HG03558 (cell line): Measurements from ENCODE around the gene PRKN.

ENCODE experiments used
- ATAC-seq: cut with Tn5 transposase; IDR thresholded peaks from one replicate; pipeline ENCODE4 v1.9.1; 2021; ENCODE audit warnings: moderate number of reproducible peaks; ENCODE audit not compliant: unreplicated experiment; ENCODE audit errors: extremely low read depth

Gene PRKN

GRCh38 chr6:161618831-161619454 is 1108.6 kb downstream of the PRKN start:
- no peak for ATAC-seq

GRCh38 chr6:161613711-161614110 is 1113.9 kb downstream of the PRKN start:
- ATAC-seq: no peak

DNA sequence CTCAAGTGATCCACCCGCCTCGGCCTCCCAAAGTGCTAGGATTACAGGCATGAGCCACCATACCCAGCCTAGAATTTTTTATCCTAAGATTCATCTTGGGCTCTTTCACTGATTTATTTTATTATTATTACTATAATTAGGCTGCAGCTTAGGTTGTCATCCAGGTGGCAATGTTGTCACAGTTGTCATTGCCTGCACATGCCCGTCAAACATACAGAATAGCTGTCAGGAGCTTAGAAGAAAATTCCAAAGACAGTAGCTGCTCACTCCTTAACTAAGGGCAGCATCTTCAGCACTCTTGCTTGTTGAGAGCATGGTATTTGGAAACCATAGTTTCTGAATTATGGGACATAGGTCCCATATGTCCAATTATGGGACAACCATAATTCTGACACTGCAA is 1118.8 kb downstream of the PRKN start:
- ATAC-seq: no peak

- ATAC-seq: no peak
These were observed 1119.8 kb downstream of the PRKN start for GRCh38 chr6:161607696-161608297.

- no peak for ATAC-seq
These were observed 1125.2 kb downstream of the PRKN start for GRCh38 chr6:161602359-161602758.

DNA sequence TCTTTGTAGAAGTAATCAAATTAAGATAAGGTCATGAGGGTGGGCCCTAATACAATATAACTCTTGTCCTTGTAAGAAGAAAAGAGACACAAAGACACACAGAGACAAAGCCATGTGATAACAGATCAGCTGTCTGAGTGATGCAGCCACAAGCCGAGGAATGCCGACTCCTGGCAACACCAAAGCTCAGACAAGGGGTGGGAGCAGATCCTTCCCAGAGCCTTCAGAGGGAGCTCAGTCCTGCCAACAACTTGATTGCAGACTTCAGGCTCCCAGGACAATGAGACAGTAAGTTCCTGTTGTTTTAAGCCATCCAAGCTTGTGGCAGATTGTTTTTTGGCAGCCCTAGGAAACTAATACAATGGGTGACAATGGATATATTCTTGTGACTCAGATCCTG is 1128.7 kb downstream of the PRKN start:
- ATAC-seq: no peak

- no peak for ATAC-seq
These were observed 1130.6 kb downstream of the PRKN start for GRCh38 chr6:161596807-161597520.

DNA sequence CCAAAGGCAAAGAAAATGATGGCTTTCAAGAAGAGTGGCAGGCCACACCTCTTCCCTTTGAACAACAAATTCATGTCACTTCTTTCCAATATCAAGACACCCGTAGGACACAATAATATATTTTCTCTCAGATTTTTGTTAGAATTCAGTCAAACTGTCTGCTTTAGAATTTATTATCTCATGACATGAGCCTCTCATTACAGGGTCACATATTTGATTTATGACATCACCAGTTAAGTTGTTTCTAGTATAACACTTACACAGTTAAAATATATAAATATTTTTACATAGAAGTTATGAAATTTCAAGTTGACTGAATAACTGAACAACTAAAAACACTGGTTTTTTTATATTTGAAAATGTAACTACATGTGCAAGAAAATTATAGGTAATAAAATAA is 1133.2 kb downstream of the PRKN start:
- no peak for ATAC-seq

DNA sequence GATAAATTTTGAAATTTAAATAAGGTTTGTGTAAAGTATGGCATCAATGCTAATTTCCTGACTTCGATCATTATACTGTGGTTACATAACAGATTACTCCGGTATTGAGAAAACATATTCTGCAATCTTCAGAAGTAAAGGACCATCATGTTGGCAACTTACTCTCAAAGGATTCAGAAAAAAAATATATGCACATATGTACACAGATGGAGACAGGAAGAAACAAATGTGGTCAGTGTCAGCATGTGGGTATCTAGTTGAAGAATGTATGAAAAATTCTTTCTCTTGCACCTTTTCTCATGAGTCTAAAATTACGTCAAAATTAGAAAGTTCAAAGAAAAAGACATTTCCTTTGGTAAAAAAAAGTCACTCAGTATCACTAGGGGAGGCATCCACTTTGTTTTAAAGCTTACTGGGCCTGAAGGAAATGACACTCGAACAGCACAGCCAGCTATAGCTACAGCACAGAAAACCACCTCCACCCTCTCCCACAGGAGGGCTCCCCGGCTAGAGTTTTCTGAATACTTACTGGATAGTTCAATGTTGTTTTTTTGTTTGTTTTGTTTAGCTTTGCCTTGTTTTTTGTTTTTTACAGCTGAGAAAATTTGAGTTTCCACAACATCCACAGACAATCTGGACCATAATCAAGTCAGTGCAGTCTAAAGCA is 1136.5 kb downstream of the PRKN start:
- no peak for ATAC-seq

DNA sequence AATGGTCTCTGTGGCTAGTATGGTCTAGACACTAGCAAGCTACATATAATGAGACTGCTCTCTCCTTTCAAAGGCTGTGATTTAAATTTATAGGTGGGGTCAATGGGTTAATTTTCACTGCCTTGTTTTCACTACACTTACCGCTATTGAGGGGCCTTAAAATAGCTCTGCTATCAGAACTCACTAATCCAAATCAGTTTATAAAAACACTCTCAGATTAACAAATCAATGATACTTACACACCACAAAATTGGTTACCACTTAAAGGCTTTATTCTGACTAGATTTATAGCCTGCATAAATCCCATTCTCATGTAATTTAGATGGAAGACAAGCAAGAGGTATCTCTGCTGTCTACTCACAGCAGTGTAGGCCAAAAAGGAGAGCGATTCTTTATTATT is 1140.7 kb downstream of the PRKN start:
- ATAC-seq: no peak

DNA sequence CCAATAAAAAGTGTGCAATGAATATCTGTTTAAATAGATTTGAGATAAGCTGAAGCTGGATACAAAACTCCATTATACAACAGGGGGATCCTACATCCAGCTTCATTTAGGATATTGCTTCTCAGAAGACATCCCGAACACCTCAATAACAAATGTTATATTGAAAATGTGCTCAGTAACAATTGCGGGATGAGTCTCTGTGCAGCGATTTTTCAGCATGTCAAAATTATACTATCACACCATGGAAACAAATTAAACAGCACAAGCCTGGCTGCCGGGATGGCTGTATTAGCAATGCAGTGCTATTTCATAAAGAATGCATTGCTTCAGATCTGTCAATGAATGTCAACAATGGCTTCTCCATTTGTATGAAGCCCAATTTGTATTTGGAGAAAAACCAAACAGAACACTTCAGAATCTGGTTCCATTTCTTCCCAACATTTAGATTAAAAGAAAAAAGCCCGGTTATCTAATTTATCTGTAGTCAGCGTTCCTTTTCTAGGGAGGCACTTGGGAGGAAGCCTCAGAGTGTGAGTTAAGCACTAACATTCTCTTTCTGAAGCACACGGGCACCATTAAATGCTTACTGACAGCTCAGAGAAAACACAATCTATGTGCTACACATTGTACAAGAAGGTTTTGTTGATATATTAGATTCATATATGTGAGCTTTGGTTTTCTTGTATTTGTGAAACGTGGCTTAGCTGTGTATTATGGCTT is 1142.8 kb downstream of the PRKN start:
- ATAC-seq: no peak

GRCh38 chr6:161584051-161584450 is 1143.5 kb downstream of the PRKN start:
- no peak for ATAC-seq

DNA sequence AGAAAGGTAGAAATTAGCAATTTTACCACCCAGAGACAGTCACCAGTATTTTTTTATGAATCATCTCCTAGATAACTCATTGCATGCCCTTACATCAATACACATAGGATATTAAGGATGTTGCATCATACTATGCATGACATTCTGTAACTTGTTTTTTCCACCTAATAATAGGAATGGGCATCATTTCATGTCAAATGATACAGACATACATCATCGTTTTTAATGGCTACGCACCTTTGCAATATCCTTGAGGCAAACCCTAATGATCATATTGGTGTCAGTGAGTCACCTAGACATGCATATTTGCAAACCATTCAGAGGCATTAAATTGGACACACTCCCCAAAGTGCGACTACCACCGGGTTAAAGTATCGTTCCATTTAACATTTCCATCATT is 1144.0 kb downstream of the PRKN start:
- no peak for ATAC-seq

DNA sequence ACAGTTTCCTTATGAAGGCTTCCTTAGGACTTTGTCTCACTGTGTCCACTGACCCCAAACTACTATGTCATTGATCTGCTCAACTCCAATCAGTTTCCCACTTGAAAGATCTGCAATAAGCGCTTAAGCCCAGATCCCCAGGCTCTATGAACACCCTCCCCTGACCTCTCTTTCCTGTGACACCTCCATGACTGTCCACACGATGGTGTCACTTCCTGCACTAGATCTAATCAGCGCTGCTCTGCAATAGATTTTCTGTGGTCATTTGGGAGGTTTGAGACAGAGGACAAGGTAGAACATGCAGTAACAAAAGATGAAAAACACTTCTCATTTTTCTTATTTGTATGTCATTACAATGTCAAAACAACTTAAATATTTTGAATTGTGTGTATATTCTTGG is 1149.1 kb downstream of the PRKN start:
- no peak for ATAC-seq

- no peak for ATAC-seq
These were observed 1151.9 kb downstream of the PRKN start for GRCh38 chr6:161575523-161576254.

DNA sequence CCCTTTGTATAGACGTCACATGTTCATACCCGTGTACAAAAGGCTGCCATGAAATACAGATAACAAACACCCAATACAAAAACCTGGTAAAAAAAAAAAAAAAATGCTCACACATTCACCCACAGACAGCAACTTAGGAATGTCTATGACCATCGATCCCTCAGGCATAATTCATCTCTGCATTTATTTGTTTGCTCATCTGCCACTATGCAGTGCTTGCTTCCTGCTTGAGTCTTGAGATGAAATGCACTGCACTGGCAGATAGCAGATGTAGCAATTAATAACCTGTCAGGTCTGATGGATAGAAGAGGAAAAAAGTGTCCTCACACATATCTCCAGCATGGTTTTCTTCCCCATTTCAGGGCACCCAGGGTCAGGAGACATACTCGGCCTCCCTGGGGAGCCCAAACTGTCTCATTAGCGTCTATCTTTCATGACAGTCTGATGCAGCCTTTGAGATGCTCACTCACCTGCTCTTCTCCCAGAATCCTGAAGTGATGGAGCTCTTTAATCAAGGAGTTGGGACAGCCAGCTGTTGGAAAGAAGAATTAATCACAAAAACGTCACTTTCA is 1158.6 kb downstream of the PRKN start:
- ATAC-seq: no peak

DNA sequence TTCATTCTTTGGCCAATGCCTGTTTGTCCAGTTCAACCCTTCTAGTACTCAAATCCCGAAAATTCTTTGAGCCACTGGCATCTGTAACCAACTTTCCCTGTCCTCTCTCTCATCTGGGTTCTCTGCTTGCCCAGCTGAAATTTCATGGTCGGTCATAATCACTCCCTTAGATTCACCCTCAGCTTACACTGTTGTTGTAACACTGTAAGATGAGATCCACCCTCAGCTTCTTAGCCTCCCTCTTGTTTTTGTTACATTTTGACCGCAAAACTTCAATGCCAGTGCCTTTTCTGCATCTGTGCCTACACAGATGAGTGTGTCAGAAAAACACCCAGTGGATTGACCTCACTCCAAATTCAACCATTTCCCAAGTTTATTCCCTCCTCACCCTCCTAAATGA is 1162.6 kb downstream of the PRKN start:
- ATAC-seq: no peak

DNA sequence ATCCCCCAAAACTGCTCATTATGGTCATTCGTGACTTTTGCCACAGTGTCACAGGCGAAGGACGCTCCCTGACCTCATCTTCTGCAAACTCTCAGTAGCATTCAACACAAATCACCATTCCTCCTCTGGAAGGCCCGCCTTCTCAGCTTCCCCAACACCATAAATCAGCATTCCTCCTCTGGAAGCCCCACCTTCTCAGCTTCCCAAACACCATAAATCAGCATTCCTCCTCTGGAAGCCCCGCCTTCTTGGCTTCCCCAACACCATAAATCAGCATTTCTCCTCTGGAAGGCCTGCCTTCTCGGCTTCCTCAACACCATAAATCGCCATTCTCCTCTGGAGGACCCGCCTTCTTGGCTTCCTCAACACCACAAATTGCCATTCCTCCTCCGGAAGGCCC is 1165.7 kb downstream of the PRKN start:
- no peak for ATAC-seq

GRCh38 chr6:161557333-161558107 is 1170.0 kb downstream of the PRKN start:
- ATAC-seq: no peak
